TTC549 (cell line): ENCODE results near the gene ANKRD34C.

Experiments used
- FAIRE-seq: peaks from 2 replicates; lab custom pipeline; 2012; peaks lifted over from hg19 to GRCh38; lab: Jason Lieb, UNC

The ANKRD34C gene

GRCh38 chr15:79282371-79283251 lies at the start of gene ANKRD34C:
Gene ANKRD34C (plus strand): TSS chr15:79282722. CDS start chr15:79293285, 10,563 bp downstream.
- no peak for FAIRE-seq

DNA sequence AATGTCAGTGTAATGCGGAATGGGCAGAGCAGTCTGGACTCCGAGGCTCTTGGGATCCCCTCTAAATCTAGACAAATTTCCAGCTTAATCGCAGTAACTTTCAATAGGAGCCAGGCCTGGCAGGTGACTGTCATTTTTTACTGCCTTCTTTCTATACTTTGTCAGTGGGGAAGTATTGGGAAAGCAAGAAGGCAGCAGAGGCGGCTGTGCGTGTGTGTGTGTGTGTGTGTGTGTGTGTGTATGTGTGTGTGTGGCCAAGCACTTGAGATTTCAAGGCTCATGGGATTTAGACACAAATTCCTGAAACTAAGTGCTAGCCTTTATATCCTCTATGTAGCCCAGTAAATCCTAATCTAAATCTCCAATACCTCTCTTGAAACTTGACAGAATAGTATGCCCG lies 49.3 kb upstream of the ANKRD34C start:
- FAIRE-seq, result no peak

DNA sequence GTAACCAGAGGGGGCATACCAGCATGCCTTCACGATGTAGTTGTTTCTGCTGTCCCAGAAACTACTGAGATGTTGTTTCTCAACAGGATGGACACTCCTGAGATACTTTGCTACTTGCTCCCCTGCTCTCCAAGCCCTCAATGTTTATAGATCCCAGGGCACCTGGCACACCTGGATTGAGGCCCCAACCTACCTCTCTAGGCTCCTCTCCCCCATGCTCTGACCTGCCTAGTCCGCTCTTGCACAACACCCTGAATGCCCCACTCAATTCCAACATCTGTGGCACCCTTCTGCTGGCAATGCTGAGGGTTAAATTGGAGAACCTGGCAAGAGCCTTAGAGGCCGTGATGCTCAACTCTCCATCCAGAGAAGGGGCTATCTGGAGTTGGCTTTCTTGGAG lies 42.5 kb upstream of the ANKRD34C start:
- no peak for FAIRE-seq

DNA sequence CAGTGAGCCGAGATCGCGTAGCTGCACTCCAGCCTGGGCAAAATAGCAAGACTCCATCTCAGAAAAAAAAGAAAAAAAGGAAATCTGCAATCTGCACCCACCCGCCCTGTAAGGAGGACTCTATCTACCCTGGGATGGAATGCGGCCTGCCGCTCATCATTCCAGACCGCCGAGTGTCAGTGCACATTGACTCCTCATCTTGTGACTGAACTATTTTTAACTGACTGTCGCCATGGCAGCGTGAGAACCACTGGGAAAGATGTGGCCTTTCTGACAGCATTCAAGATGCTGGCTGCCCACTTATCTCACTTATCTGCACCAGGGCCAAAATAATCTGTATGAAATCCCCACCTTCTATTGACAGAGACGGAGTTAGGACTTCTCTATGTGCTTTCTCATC lies 38.8 kb upstream of the ANKRD34C start:
- FAIRE-seq, result no peak

DNA sequence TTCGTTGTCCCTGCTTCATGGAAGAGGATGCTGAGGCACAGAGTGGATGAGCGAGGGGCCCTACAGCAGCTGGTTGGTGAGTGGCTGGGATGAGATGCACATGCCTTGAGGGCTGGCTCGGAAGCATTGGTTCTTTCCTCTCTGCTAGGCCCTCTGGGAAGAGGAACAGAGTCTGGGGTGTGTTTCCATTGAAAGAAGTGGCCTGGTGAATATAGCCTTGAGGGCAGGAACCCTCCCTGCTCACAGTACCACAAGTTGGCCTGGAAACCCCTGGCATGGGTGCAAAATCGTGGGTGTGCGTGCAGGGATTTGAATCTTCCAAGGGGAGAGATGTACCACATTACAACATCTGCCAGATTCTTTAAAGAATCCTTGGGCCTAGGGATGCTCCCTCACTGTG lies 37.6 kb upstream of the ANKRD34C start:
- FAIRE-seq, result no peak

GRCh38 chr15:79248183-79248582 lies 34.3 kb upstream of the ANKRD34C start:
- FAIRE-seq, result no peak

- no peak for FAIRE-seq
Measured at GRCh38 chr15:79257454-79257853, 25.1 kb upstream of the ANKRD34C start.

DNA sequence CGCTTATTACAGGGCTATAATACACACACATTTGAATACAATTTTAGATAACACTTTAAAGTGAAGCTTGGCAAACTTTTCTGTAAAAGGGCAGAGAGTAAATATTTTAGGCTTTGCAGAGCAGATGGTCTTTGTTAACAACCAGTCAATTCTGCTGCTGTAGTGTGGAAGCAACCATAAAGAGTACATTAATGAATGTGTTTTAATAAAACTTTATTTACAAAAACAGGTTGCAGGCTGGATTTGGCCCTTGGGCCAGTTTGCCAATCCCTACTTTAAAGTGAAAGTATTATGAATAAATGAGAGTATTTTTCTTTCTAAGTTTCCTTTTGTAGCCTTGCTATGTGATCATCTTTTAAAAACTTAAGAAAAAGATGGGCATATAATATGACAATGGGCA lies 20.7 kb upstream of the ANKRD34C start:
- FAIRE-seq, result no peak

- FAIRE-seq, result no peak
Measured at GRCh38 chr15:79265167-79265566, 17.4 kb upstream of the ANKRD34C start.

GRCh38 chr15:79265987-79266579 lies 16.4 kb upstream of the ANKRD34C start:
- FAIRE-seq, result no peak

DNA sequence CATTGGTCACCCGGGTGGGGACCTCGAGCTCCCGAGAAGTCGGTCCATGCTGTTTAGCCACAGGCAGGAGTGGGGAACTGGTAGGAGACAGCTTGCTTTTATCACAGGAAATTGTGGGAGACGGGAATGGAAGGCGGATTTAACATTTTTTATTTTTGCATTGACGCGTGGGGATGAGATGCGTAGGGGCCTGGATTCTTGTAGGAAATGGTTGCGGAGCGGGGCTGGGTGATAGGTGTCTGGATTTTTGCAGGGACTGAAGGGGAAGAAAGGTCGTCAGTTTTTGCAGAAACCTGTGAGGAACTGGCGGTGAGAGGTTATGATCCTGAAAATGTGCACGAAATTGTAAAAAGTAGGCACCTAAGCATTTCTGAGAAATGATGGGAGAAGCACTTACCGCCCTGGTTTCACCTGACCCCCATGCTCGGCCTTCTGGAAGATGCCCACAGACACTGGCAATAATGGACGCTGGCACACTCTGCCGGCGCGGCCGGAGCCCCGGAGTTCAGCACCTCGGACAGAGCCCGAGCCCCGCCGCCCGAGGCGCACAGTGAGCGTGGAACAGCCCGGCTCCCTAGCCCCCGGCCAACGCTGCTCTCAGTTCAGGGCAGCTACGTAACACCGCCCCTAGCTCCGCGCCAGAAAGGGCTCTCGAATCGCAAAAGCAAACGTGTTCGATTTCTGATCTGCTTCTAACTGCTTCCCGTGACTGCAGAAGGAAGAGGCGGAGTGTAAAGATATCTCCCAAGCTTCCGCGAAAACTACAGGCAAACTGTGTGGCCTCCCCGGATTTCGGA lies 928 bp downstream of the ANKRD34C start:
- no peak for FAIRE-seq

DNA sequence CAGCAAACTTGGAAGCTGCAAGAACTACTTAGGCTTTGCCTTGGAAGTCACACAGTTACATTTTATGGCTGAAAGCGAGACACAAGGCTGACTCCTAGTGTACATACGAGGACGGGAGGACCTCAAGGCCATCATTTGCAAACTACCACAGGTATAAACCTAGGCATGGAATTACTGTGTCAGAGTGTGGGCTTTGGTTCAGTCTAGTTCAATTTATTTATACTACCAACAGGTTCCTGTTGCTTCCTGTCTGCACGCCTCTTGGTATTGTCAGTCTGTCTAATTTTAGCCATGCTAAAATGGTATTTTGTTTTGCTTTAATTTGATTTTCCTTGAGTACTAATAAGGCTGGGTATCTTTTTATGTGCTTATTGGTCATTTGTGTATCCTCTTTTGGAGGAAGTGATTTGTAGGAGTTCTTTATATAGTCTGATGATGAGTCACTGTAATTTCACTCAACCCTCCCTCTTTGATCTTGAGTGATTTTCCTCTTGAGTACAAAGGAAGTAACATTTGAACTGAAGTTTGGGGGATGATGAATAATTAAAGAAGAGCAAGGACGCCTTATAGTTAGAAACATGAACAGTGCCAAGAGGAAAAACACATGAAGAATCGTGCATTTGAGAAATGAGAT lies 8.2 kb downstream of the ANKRD34C start:
- no peak for FAIRE-seq

GRCh38 chr15:79292011-79292410 lies 9.5 kb downstream of the ANKRD34C start:
- FAIRE-seq, result no peak

DNA sequence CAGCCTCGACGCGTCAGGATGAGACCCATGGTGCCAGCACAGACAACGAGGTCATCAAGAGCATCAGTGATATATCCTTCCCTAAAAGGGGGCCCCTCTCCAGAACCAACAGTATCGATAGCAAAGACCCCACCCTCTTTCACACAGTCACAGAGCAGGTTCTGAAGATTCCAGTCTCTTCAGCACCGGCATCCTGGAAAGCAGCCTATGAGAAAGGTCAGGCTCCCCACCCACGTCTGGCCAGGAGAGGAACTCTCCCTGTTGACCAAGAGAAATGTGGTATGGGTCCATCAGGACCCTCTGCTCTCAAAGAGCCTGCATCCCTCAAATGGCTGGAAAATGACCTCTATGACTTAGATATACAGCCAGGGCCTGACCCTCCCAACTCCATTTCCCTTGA lies 11.6 kb downstream of the ANKRD34C start:
- FAIRE-seq, result no peak

GRCh38 chr15:79296583-79296982 lies 14.1 kb downstream of the ANKRD34C start:
- FAIRE-seq, result no peak

DNA sequence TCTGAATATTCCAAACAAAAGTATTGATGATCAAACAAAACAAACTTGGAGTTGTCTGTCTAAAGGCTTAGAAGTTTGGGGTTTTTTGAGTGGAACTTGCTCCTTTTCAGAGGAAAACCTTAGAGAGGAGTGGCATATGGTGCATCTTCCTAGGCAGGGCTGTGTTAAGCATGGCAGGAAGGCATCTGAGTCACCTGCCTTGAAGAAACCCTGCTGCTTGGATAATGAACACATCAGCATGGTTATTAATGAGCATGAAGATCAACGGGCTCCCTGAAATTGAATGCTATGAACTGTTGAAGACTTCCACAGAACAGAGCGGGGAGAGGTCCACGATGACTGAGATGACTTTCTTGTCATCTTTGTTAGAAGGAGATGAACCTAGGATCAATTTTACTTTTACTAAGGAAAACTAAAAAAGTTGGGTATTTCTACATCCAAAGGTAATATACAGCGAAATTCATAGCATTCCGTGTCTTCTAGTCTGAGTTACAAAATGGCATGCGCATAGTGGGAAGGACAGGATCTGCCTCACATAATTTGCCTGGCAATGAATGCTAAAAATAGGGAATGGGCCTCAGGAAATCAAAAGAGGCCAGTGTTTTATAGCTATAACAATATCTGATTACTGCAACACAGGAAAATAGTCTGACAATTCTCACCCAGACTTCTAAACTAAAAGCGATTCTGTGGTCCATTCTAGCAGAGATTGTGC lies 16.8 kb downstream of the ANKRD34C start:
- FAIRE-seq, result no peak

DNA sequence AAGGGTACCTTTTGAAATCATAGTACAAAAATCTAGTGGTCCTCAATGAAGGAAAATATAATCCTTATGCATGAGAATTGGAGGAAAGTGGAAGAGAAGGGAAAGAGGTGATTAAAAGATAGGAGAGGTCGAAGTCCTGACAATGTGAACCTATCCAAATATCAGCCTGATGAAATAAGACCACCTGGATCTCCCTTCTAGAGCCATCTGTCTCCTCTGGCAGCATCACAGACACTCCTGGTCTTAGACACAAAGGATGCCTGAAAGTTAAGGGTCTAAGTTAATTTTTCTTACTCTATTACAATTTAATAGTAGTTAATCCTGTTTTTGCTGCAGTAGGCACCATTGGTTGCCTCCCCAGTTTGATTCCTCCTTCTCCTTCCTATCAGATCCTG lies 17.3 kb downstream of the ANKRD34C start:
- no peak for FAIRE-seq

- FAIRE-seq, result no peak
Measured at GRCh38 chr15:79307251-79307650, 24.7 kb downstream of the ANKRD34C start.

DNA sequence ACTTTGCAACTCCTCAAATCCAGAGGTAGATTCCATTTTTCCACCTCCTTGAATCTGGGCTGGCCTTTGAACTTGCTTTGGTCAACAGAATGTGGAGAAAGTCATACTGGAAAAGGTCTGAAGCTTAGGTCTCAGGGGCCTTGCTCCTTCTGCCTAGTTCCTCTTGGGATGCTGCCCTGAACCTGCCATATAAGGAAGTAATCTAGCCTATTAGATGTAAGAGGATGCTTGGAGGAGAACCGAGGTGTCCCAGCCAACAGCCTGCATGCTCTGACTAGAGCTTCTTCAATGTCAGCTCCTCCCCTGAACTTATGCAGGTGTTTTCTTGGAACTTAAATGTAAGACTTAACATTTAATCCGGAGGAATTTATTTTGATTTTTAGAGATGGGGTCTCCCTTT lies 26.4 kb downstream of the ANKRD34C start:
- no peak for FAIRE-seq

GRCh38 chr15:79310612-79310984 lies 28.1 kb downstream of the ANKRD34C start:
- no peak for FAIRE-seq

- no peak for FAIRE-seq
Measured at GRCh38 chr15:79310985-79311900, 28.7 kb downstream of the ANKRD34C start, which contains the start of gene TMED3. Gene TMED3 (plus strand): TSS chr15:79311112. CDS start chr15:79311250, 138 bp downstream.
